Activated CD8-positive, alpha-beta T cell treated with anti-CD3 and anti-CD28 coated beads, Interleukin-2, amount 10 ng/mL, durations not matched to agents 7 days and 5 days (primary cell): ENCODE measurements around the gene PTPN22. TPM values are rescaled to one million over a fixed set of nuclear protein-coding genes. Genes with fewer than 3 reads are reported as not detected.

Experiments used
- ATAC-seq: fragments of 150-1000 bp; cut with Tn5 transposase; one replicate; pipeline ENCODE4 v1.10.0; 2021; ENCODE audit warnings: moderate library complexity
- CTCF ChIA-PET: fragments of 350-600 bp; sonication (Branson Sonifier 250); formaldehyde crosslinking; loops from one replicate; lab custom pipeline; 2021; ENCODE audit warnings: antibody characterized with exemption; lab: Charles Lee
- POLR2A ChIA-PET: fragments of 350-600 bp; sonication (Branson Sonifier 250); formaldehyde crosslinking; loops from one replicate; lab custom pipeline; 2021; ENCODE audit warnings: antibody characterized with exemption; lab: Charles Lee
- DNase-seq: peaks from one replicate; pipeline ENCODE4 v3.0.0-alpha.2; 2020
- H3K27ac Mint-ChIP-seq: one replicate; pipeline ENCODE4 v1.8.0; 2021; ENCODE audit warnings: mild to moderate bottlenecking, mixed read lengths
- H3K27me3 Mint-ChIP-seq: one replicate; pipeline ENCODE4 v1.8.0; 2021; ENCODE audit warnings: low read depth, mixed read lengths
- H3K36me3 Mint-ChIP-seq: one replicate; pipeline ENCODE4 v1.8.0; 2021; ENCODE audit warnings: low read depth, mixed read lengths
- H3K4me1 Mint-ChIP-seq: one replicate; pipeline ENCODE4 v1.8.0; 2021; ENCODE audit warnings: low read depth, mixed read lengths
- H3K4me3 Mint-ChIP-seq: one replicate; pipeline ENCODE4 v1.8.0; 2021; ENCODE audit warnings: mild to moderate bottlenecking, mixed read lengths
- H3K9me3 Mint-ChIP-seq: one replicate; pipeline ENCODE4 v1.8.0; 2022; ENCODE audit warnings: mixed read lengths; ENCODE audit not compliant: insufficient read depth
- total RNA-seq, 2 experiments: library from RNA; stranded (reverse); gene quantifications; one replicate each; pipeline ENCODE4 v1.2.3, GENCODE V29; 2021

PTPN22 gene
- total RNA-seq, 2 experiments from 2014 or later, result 74.8 to 78.9 TPM

GRCh38 chr1:113782406-113782805 lies 89.1 kb downstream of the PTPN22 start:
- CTCF ChIA-PET, result interaction anchor here (1.1 kb wide), 2 partner anchors 22 to 121 kb away, joined by 3 read pairs; no protein-coding TSS in a partner anchor
- no peaks in the 10 kb centered on the region for H3K27me3 Mint-ChIP-seq
- peaks cover 28% of the 10 kb centered on the region for H3K36me3 Mint-ChIP-seq
- H3K9me3 Mint-ChIP-seq, result peaks cover 8% of the 10 kb centered on the region
- H3K4me3 Mint-ChIP-seq, result no peak overlapping the region
- DNase-seq (no peak), ATAC-seq (no peak)
- H3K4me1 Mint-ChIP-seq, result peaks cover 21% of the 10 kb centered on the region
- H3K27ac Mint-ChIP-seq, result peak overlapping the region; percentile 69
- POLR2A ChIA-PET, result interaction anchor here (0.8 kb wide), 1 partner anchor 30 kb away, joined by 3 read pairs; the partner anchor contains the start of gene RSBN1

- Mint-ChIP-seq H3K4me3 (no peak overlapping the region), H3K4me1 (peaks cover 6% of the 10 kb centered on the region), H3K27me3 (no peaks in the 10 kb centered on the region), H3K27ac (no peak overlapping the region), H3K36me3 (peaks cover 26% of the 10 kb centered on the region), H3K9me3 (peaks cover 8% of the 10 kb centered on the region)
- ChIA-PET POLR2A (interaction anchor here (1.6 to 2.0 kb wide), 2 partner anchors 22 to 31 kb away, joined by 7 to 8 read pairs; partner anchors contain the start of genes PHTF1 and RSBN1), CTCF (interaction anchor here (0.9 to 1.6 kb wide), 3 partner anchors 18 to 708 kb away, joined by 3 to 4 read pairs (median 3); partner anchors contain the start of gene LRIG2)
- DNase-seq (no peak), ATAC-seq (peak; percentile 23)
Observed at GRCh38 chr1:113780374-113781146, 91.0 kb downstream of the PTPN22 start.

GRCh38 chr1:113779542-113779941 lies 92.0 kb downstream of the PTPN22 start:
- Mint-ChIP-seq H3K36me3 (peaks cover 27% of the 10 kb centered on the region), H3K27me3 (no peaks in the 10 kb centered on the region), H3K4me3 (no peak overlapping the region), H3K9me3 (peaks cover 8% of the 10 kb centered on the region), H3K4me1 (peaks cover 4% of the 10 kb centered on the region), H3K27ac (no peak overlapping the region)
- ATAC-seq, result no peak
- POLR2A ChIA-PET, result no interaction called here
- DNase-seq, result no peak
- CTCF ChIA-PET, result interaction anchor here (1.6 kb wide), 1 partner anchor 12 kb away, joined by 3 read pairs; no protein-coding TSS in a partner anchor

- POLR2A ChIA-PET, result no interaction called here
- no peak overlapping the region for H3K4me3 Mint-ChIP-seq
- H3K27ac Mint-ChIP-seq, result no peak overlapping the region
- peaks cover 8% of the 10 kb centered on the region for H3K9me3 Mint-ChIP-seq
- DNase-seq (no peak), ATAC-seq (no peak)
- H3K27me3 Mint-ChIP-seq, result no peaks in the 10 kb centered on the region
- CTCF ChIA-PET, result interaction anchor here (1.0 kb wide), 1 partner anchor 17 kb away, joined by 3 read pairs; no protein-coding TSS in a partner anchor
- peaks cover 4% of the 10 kb centered on the region for H3K4me1 Mint-ChIP-seq
- peaks cover 31% of the 10 kb centered on the region for H3K36me3 Mint-ChIP-seq
Observed at GRCh38 chr1:113777561-113777960, 94.0 kb downstream of the PTPN22 start.

GRCh38 chr1:113770031-113770430 lies 101.5 kb downstream of the PTPN22 start:
- ATAC-seq, result no peak
- H3K36me3 Mint-ChIP-seq, result peaks cover 58% of the 10 kb centered on the region
- no peak overlapping the region for H3K27ac Mint-ChIP-seq
- H3K27me3 Mint-ChIP-seq, result no peaks in the 10 kb centered on the region
- no peak for DNase-seq
- no peaks in the 10 kb centered on the region for H3K9me3 Mint-ChIP-seq
- ChIA-PET POLR2A (interaction anchor here (0.8 kb wide), 1 partner anchor 11 kb away, joined by 3 read pairs; the partner anchor contains the start of gene PHTF1), CTCF (interaction anchor here (0.6 to 2.6 kb wide), 2 partner anchors 14 to 924 kb away, joined by 3 to 8 read pairs; no protein-coding TSS in a partner anchor)
- H3K4me3 Mint-ChIP-seq, result no peak overlapping the region
- peaks cover 20% of the 10 kb centered on the region for H3K4me1 Mint-ChIP-seq

GRCh38 chr1:113769601-113769970 lies 101.9 kb downstream of the PTPN22 start:
- H3K9me3 Mint-ChIP-seq, result no peaks in the 10 kb centered on the region
- ChIA-PET POLR2A (no interaction called here), CTCF (interaction anchor here (0.6 to 2.6 kb wide), 2 partner anchors 14 to 925 kb away, joined by 3 to 8 read pairs; no protein-coding TSS in a partner anchor)
- no peak for DNase-seq
- ATAC-seq, result no peak
- H3K27me3 Mint-ChIP-seq, result no peaks in the 10 kb centered on the region
- H3K4me3 Mint-ChIP-seq, result no peak overlapping the region
- H3K4me1 Mint-ChIP-seq, result peaks cover 20% of the 10 kb centered on the region
- H3K27ac Mint-ChIP-seq, result no peak overlapping the region
- H3K36me3 Mint-ChIP-seq, result peaks cover 62% of the 10 kb centered on the region

- no peak overlapping the region for H3K4me3 Mint-ChIP-seq
- ChIA-PET POLR2A (interaction anchor here (1.0 kb wide), 1 partner anchor 10 kb away, joined by 6 read pairs; the partner anchor contains the start of gene PHTF1), CTCF (interaction anchor here (2.6 kb wide), 1 partner anchor 15 kb away, joined by 8 read pairs; no protein-coding TSS in a partner anchor)
- H3K4me1 Mint-ChIP-seq, result peaks cover 20% of the 10 kb centered on the region
- no peaks in the 10 kb centered on the region for H3K9me3 Mint-ChIP-seq
- peak overlapping the region; percentile 2 for H3K27ac Mint-ChIP-seq
- DNase-seq (no peak), ATAC-seq (no peak)
- no peaks in the 10 kb centered on the region for H3K27me3 Mint-ChIP-seq
- peaks cover 64% of the 10 kb centered on the region for H3K36me3 Mint-ChIP-seq
Observed at GRCh38 chr1:113768916-113769600, 102.5 kb downstream of the PTPN22 start.

GRCh38 chr1:113765306-113766230 lies 105.9 kb downstream of the PTPN22 start:
- no peak for ATAC-seq
- ChIA-PET POLR2A (no interaction called here), CTCF (no interaction called here)
- Mint-ChIP-seq H3K27me3 (no peaks in the 10 kb centered on the region), H3K36me3 (peaks cover 60% of the 10 kb centered on the region), H3K9me3 (no peaks in the 10 kb centered on the region), H3K4me1 (peaks cover 18% of the 10 kb centered on the region), H3K27ac (no peak overlapping the region), H3K4me3 (no peak overlapping the region)
- DNase-seq, result no peak

Other genes starting within 250 kb of the PTPN22 start
- 10 to 100 TPM; 24.8 to 25.2 TPM for gene PHTF1, start 112.2 kb downstream of the PTPN22 start, total RNA-seq
- 10 to 100 TPM; 27.3 to 29.9 TPM for gene RSBN1, start 59.2 kb downstream of the PTPN22 start, total RNA-seq
- 1 to 10 TPM; 1.0 to 1.1 TPM for gene BCL2L15, start 15.9 kb upstream of the PTPN22 start, total RNA-seq
- 10 to 100 TPM; 42.9 to 44.9 TPM for gene AP4B1, start 33.1 kb upstream of the PTPN22 start, total RNA-seq
- gene DCLRE1B, start 33.6 kb upstream of the PTPN22 start, total RNA-seq, result 10 to 100 TPM; 19.6 to 19.7 TPM
- 10 to 100 TPM; 89.3 to 92.7 TPM for gene HIPK1, start 57.6 kb upstream of the PTPN22 start, total RNA-seq
- under 1 TPM; 0.42 to 0.78 TPM for gene OLFML3, start 107.8 kb upstream of the PTPN22 start, total RNA-seq